ENCODE results near the gene CAMK2B.

The CAMK2B gene

GRCh38 chr7:44353668-44354067 lies 28.3 kb upstream of the CAMK2B start:
- Histone ChIP-seq H3K79me2 (ENCODE audit: insufficient read depth, low read depth) (no peaks in the 10 kb centered on the region), H3K4me2 (no peak overlapping the region), H2AFZ (ENCODE audit: low read depth) (no peak overlapping the region), H3K4me3 (IDR thresholded peaks at IDR 0.05; ENCODE audit: insufficient read depth, low read depth, low read length) (no peak overlapping the region), H3K4me1 (ENCODE audit: low read depth, poor library complexity, severe bottlenecking) (no peaks in the 10 kb centered on the region), H3K27ac (no peak overlapping the region), H3K27me3 (ENCODE audit: insufficient read depth, low read depth) (no peaks in the 10 kb centered on the region), H3K9ac (no peak overlapping the region), H3K36me3 (ENCODE audit: insufficient read depth) (no peaks in the 10 kb centered on the region), H4K20me1 (ENCODE audit: insufficient read depth) (no peaks in the 10 kb centered on the region)
- TF ChIP-seq CTCF (conservative IDR thresholded peaks at IDR 0.05; ENCODE audit: low read depth, low read length) = no peak

GRCh38 chr7:44348851-44349781 lies 23.7 kb upstream of the CAMK2B start:
- Histone ChIP-seq H3K36me3 (ENCODE audit: insufficient read depth) (no peaks in the 10 kb centered on the region), H3K27me3 (ENCODE audit: insufficient read depth, low read depth) (no peaks in the 10 kb centered on the region), H3K4me2 (no peak overlapping the region), H3K4me1 (ENCODE audit: low read depth, poor library complexity, severe bottlenecking) (no peaks in the 10 kb centered on the region), H3K27ac (no peak overlapping the region), H2AFZ (ENCODE audit: low read depth) (no peak overlapping the region), H4K20me1 (ENCODE audit: insufficient read depth) (no peaks in the 10 kb centered on the region), H3K79me2 (ENCODE audit: insufficient read depth, low read depth) (no peaks in the 10 kb centered on the region), H3K9ac (no peak overlapping the region), H3K4me3 (IDR thresholded peaks at IDR 0.05; ENCODE audit: insufficient read depth, low read depth, low read length) (no peak overlapping the region)
- no peak for TF ChIP-seq CTCF (conservative IDR thresholded peaks at IDR 0.05; ENCODE audit: low read depth, low read length)

- Histone ChIP-seq H3K79me2 (ENCODE audit: insufficient read depth, low read depth) (no peaks in the 10 kb centered on the region), H3K36me3 (ENCODE audit: insufficient read depth) (no peaks in the 10 kb centered on the region), H3K4me2 (no peak overlapping the region), H3K4me3 (IDR thresholded peaks at IDR 0.05; ENCODE audit: insufficient read depth, low read depth, low read length) (no peak overlapping the region), H3K4me1 (ENCODE audit: low read depth, poor library complexity, severe bottlenecking) (no peaks in the 10 kb centered on the region), H3K27ac (no peak overlapping the region), H2AFZ (ENCODE audit: low read depth) (no peak overlapping the region), H3K9ac (no peak overlapping the region), H3K27me3 (ENCODE audit: insufficient read depth, low read depth) (no peaks in the 10 kb centered on the region), H4K20me1 (ENCODE audit: insufficient read depth) (no peaks in the 10 kb centered on the region)
- no peak; the same call in 1 of the 2 replicates for TF ChIP-seq CTCF (conservative IDR thresholded peaks at IDR 0.05; ENCODE audit: low read depth, low read length)
Measured at GRCh38 chr7:44348300-44348699, 22.9 kb upstream of the CAMK2B start.

GRCh38 chr7:44347546-44348114 lies 22.2 kb upstream of the CAMK2B start:
- no peak for TF ChIP-seq CTCF (conservative IDR thresholded peaks at IDR 0.05; ENCODE audit: low read depth, low read length)
- H3K4me1 ChIP-seq (ENCODE audit: low read depth, poor library complexity, severe bottlenecking) = no peaks in the 10 kb centered on the region
- no peak overlapping the region for H3K4me3 ChIP-seq (IDR thresholded peaks at IDR 0.05; ENCODE audit: insufficient read depth, low read depth, low read length)
- no peak overlapping the region for H2AFZ ChIP-seq (ENCODE audit: low read depth)
- no peak overlapping the region for H3K4me2 ChIP-seq
- no peak overlapping the region for H3K27ac ChIP-seq
- no peaks in the 10 kb centered on the region for H4K20me1 ChIP-seq (ENCODE audit: insufficient read depth)
- no peaks in the 10 kb centered on the region for H3K27me3 ChIP-seq (ENCODE audit: insufficient read depth, low read depth)
- no peaks in the 10 kb centered on the region for H3K79me2 ChIP-seq (ENCODE audit: insufficient read depth, low read depth)
- no peaks in the 10 kb centered on the region for H3K36me3 ChIP-seq (ENCODE audit: insufficient read depth)
- no peak overlapping the region for H3K9ac ChIP-seq
